ENCODE results near the gene MB21D2.

- TF ChIP-seq CTCF (IDR thresholded peaks at IDR 0.05; ENCODE audit: insufficient read depth, low read length, poor library complexity, severe bottlenecking): no peak
- no peak for TF ChIP-seq EZH2phosphoT487 (conservative IDR thresholded peaks at IDR 0.05; ENCODE audit: low read length)
These were observed 91.9 kb downstream of the MB21D2 start for GRCh38 chr3:192825657-192826200.

Data from SU-DHL-6 (cell line).